Esophagus muscularis mucosa (tissue), 4 donors: ENCODE results near the gene CCDC61.

ENCODE experiments used
- CTCF ChIP-seq, 3 experiments: fragments of 200-600 bp in 2 of 3; fragments of 450-650 bp in 1 of 3; sonication (generic) in 2 of 3; IDR thresholded peaks; one replicate each; pipeline ENCODE4 v1.5.1; 2017 to 2019; ENCODE audit warnings: antibody characterized with exemption in 3 of 3, mild to moderate bottlenecking in 2 of 3, moderate library complexity in 1 of 3
- EP300 ChIP-seq: sonication (generic); formaldehyde crosslinking; IDR thresholded peaks from one replicate; pipeline ENCODE4 v1.6.1; 2017; ENCODE audit warnings: antibody characterized with exemption
- POLR2A ChIP-seq: fragments of 450-650 bp; IDR thresholded peaks from one replicate; pipeline ENCODE4 v1.6.1; 2017; ENCODE audit warnings: antibody characterized with exemption, moderate library complexity, mild to moderate bottlenecking, low read depth
- POLR2AphosphoS5 ChIP-seq, 2 donors: sonication (generic); formaldehyde crosslinking; IDR thresholded peaks; one replicate each; pipeline ENCODE4 v1.6.1; 2017; ENCODE audit warnings: antibody characterized with exemption in 2 of 2

GRCh38 chr19:45969676-45970075 lies 25.6 kb upstream of the CCDC61 start:
- TF ChIP-seq CTCF (IDR thresholded peaks at IDR 0.05) = no peak
- no peak for TF ChIP-seq POLR2A
- no peak for TF ChIP-seq POLR2AphosphoS5 (IDR thresholded peaks at IDR 0.05)
- TF ChIP-seq EP300 = no peak
